HepG2 (cell line): ENCODE measurements around the gene ESPN. TPM values are rescaled to one million over a fixed set of nuclear protein-coding genes. Genes with fewer than 3 reads are reported as not detected.

Source experiments
- ATAC-seq: fragments of 200-7000 bp; cut with Tn5 transposase; 3 replicates; pipeline ENCODE4 v1.9.1; 2020; ENCODE audit warnings: mild to moderate bottlenecking, moderate library complexity
- Bru-seq: library from RNA; stranded (reverse); fragments of 400-500 nt; gene quantifications from one replicate; lab custom pipeline; 2021; lab: Mats Ljungman, UMichigan
- BruChase-seq, 2 experiments: library from RNA; stranded (reverse); fragments of 400-500 nt; gene quantifications; one replicate each; lab custom pipeline; 2021; lab: Mats Ljungman, UMichigan
- BruUV-seq: library from RNA; stranded (reverse); fragments of 400-500 nt; replicated peaks from 2 replicates; lab custom pipeline; 2021; lab: Mats Ljungman, UMichigan
- CTCF ChIA-PET: fragments of 300-600 bp; formaldehyde crosslinking; extraction: SDS; loops from one replicate; lab custom pipeline; 2021; ENCODE audit warnings: low total read pairs, inconsistent platforms, low intra/inter-chr PET ratio; lab: Yijun Ruan, JAX
- POLR2A ChIA-PET: fragments of 350-600 bp; sonication (Branson Sonifier 250); formaldehyde crosslinking; loops from one replicate; lab custom pipeline; 2020; ENCODE audit warnings: antibody characterized with exemption, inconsistent platforms; lab: Yijun Ruan, JAX
- DNase-seq: peaks from one replicate; pipeline ENCODE4 v3.0.0-alpha.2; 2015; ENCODE audit warnings: low spot score
- FAIRE-seq: peaks from 3 replicates; lab custom pipeline; 2011; peaks lifted over from hg19 to GRCh38; lab: Jason Lieb, UNC
- H2AFZ ChIP-seq: one replicate; pipeline ENCODE4 v1.6.1; 2011; ENCODE audit warnings: low read length, inconsistent platforms
- H3K27ac ChIP-seq: fragments of 300-600 bp; 3 replicates; pipeline ENCODE4 v1.8.0; 2011; ENCODE audit warnings: mixed run types, mild to moderate bottlenecking, mixed read lengths, low read length, inconsistent platforms; ENCODE audit not compliant: insufficient read depth; ENCODE audit errors: extremely low read length
- H3K27me3 ChIP-seq, 2 experiments: fragments of 200-600 bp in 1 of 2; 2 replicates in 1 of 2; 3 replicates in 1 of 2; pipeline versions ENCODE4 v1.6.0 to v1.8.0; 2011; ENCODE audit warnings: low read length in 2 of 2, mild to moderate bottlenecking in 2 of 2, moderate library complexity in 2 of 2, inconsistent platforms in 1 of 2; ENCODE audit not compliant: insufficient read depth in 2 of 2, control insufficient read depth in 1 of 2
- H3K36me3 ChIP-seq, 2 experiments: fragments of 200-600 bp in 1 of 2; replicated peaks in 1 of 2; 2 replicates in 1 of 2; 3 replicates in 1 of 2; pipeline versions ENCODE4 v1.5.1 to v1.8.0; 2011; ENCODE audit warnings: low read length in 2 of 2, inconsistent platforms in 1 of 2; ENCODE audit not compliant: insufficient read depth in 2 of 2, control insufficient read depth in 1 of 2
- H3K4me1 ChIP-seq: 2 replicates; pipeline ENCODE4 v1.5.1; 2012; ENCODE audit warnings: low read length, inconsistent platforms; ENCODE audit not compliant: insufficient read depth
- H3K4me2 ChIP-seq: 2 replicates; pipeline ENCODE4 v1.6.0; 2011; ENCODE audit warnings: low read depth, low read length, inconsistent platforms
- H3K4me3 ChIP-seq, 3 experiments: fragments of 200-600 bp in 1 of 3; sonication (generic), shearing (Covaris generic) in 1 of 3; replicated peaks in 1 of 3; 2 replicates each; pipeline ENCODE4 v1.5.1; 2011 to 2016; ENCODE audit warnings: low read length in 3 of 3, inconsistent platforms in 2 of 3, low read depth in 2 of 3, mild to moderate bottlenecking in 2 of 3, control low read depth in 1 of 3, mixed read lengths in 1 of 3; ENCODE audit not compliant: insufficient read depth in 1 of 3
- H3K79me2 ChIP-seq: one replicate; pipeline ENCODE4 v1.6.1; 2011; ENCODE audit warnings: low read length, inconsistent platforms; ENCODE audit not compliant: insufficient read depth
- H3K9ac ChIP-seq: 2 replicates; pipeline ENCODE4 v1.6.0; 2011; ENCODE audit warnings: mild to moderate bottlenecking, low read depth, low read length, inconsistent platforms; ENCODE audit not compliant: insufficient read depth
- H3K9me3 ChIP-seq: 2 replicates; pipeline ENCODE4 v1.5.1; 2012; ENCODE audit warnings: mild to moderate bottlenecking, low read length
- H4K20me1 ChIP-seq: 2 replicates; pipeline ENCODE4 v1.6.0; 2011; ENCODE audit warnings: inconsistent platforms, mild to moderate bottlenecking, low read length, moderate library complexity; ENCODE audit not compliant: insufficient read depth
- KAT7 ChIP-seq: IDR thresholded peaks from 2 replicates; pipeline ENCODE4 v1.6.1; 2018; ENCODE audit warnings: borderline replicate concordance, missing compliant biosample characterization
- POLR2G ChIP-seq: fragments of 200-400 bp; formaldehyde crosslinking; IDR thresholded peaks from 2 replicates; pipeline ENCODE4 v1.6.1; 2018; ENCODE audit warnings: mild to moderate bottlenecking, low read depth, low read length, moderate library complexity
- TAF1 ChIP-seq: sonication (generic); formaldehyde crosslinking; IDR thresholded peaks from 2 replicates; pipeline ENCODE4 v1.4.0; 2020; ENCODE audit warnings: missing genetic modification reagents
- ZBTB26 ChIP-seq: IDR thresholded peaks from 2 replicates; pipeline ENCODE4 v1.6.1; 2016; ENCODE audit warnings: missing compliant biosample characterization, missing genetic modification reagents, borderline replicate concordance
- ZFY ChIP-seq: sonication (generic); formaldehyde crosslinking; IDR thresholded peaks from 2 replicates; pipeline ENCODE4 v1.4.0; 2020; ENCODE audit warnings: missing genetic modification reagents
- ZNF670 ChIP-seq: sonication (generic); formaldehyde crosslinking; IDR thresholded peaks from 2 replicates; pipeline ENCODE4 v1.8.0; 2022; ENCODE audit warnings: mild to moderate bottlenecking, missing genetic modification reagents, borderline replicate concordance
- WGBS: methylation state at CpG from one replicate; pipeline ENCODE4 v1.1.6; 2017; ENCODE audit warnings: low lambda C conversion rate; 5-methylcytosine and 5-hydroxymethylcytosine counted together
- in situ Hi-C: cut with HindIII; loops from 2 replicates; pipeline ENCODE4 v1.10.0; 2017; ENCODE audit warnings: low pct_unique_long_range_greater_than_20kb; ENCODE audit not compliant: extremely low pct_ligation_motif_present
- intact Hi-C: fragments of 100-400 bp; cut with micrococcal nuclease; formaldehyde crosslinking; loops from one replicate; pipeline ENCODE4 v1.10.0; 2022; ENCODE audit not compliant: unreplicated experiment
- long read RNA-seq, 2 experiments: library from RNA in 1 of 2; library from polyadenylated mRNA in 1 of 2; stranded (forward) in 1 of 2; unstranded in 1 of 2; transcript quantifications; one replicate each; pipeline ENCODE4 v2.0.0, GENCODE V29; 2019 to 2022
- polyA minus RNA-seq, 3 experiments: library from RNA; depleted of rRNA, polyadenylated mRNA; stranded (reverse); fragments of >200 nt; gene quantifications; 2 replicates each; pipeline ENCODE4 v1.2.3, GENCODE V29; 2011; ENCODE audit warnings: low replicate concordance in 1 of 3
- polyA plus RNA-seq, 8 experiments: library from polyadenylated mRNA; depleted of rRNA in 3 of 8; stranded (reverse) in 7 of 8; unstranded in 1 of 8; fragments of >200 nt; fragmentation: Illumina TruSeq in 4 of 8; extraction: Trizol in 4 of 8; gene quantifications; 2 replicates each; pipeline versions ENCODE4 v1.2.1 to v1.2.3, GENCODE V29; 2011 to 2016; ENCODE audit warnings: low read depth in 4 of 8, missing spikeins in 1 of 8, mixed read lengths in 1 of 8; ENCODE audit not compliant: insufficient read depth in 1 of 8
- total RNA-seq, 5 experiments: library from RNA; depleted of rRNA; stranded (reverse); fragments of >200 nt; fragmentation: Illumina TruSeq; extraction: Trizol; gene quantifications; 2 replicates each; pipeline ENCODE4 v1.2.3, GENCODE V29; 2016; ENCODE audit warnings: low read depth in 1 of 5

The ESPN gene, protein sequence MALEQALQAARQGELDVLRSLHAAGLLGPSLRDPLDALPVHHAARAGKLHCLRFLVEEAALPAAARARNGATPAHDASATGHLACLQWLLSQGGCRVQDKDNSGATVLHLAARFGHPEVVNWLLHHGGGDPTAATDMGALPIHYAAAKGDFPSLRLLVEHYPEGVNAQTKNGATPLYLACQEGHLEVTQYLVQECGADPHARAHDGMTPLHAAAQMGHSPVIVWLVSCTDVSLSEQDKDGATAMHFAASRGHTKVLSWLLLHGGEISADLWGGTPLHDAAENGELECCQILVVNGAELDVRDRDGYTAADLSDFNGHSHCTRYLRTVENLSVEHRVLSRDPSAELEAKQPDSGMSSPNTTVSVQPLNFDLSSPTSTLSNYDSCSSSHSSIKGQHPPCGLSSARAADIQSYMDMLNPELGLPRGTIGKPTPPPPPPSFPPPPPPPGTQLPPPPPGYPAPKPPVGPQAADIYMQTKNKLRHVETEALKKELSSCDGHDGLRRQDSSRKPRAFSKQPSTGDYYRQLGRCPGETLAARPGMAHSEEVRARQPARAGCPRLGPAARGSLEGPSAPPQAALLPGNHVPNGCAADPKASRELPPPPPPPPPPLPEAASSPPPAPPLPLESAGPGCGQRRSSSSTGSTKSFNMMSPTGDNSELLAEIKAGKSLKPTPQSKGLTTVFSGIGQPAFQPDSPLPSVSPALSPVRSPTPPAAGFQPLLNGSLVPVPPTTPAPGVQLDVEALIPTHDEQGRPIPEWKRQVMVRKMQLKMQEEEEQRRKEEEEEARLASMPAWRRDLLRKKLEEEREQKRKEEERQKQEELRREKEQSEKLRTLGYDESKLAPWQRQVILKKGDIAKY
- total RNA-seq (2016; rRNA removed; fragmentation: Illumina TruSeq; extraction: Trizol) (38.5 and 48.6 TPM in 2 replicates), polyA plus RNA-seq (2011; rRNA removed) (54.2 and 70.4 TPM in 2 replicates), polyA minus RNA-seq (2011; rRNA and poly(A)+ RNA removed; ENCODE audit: low replicate concordance) (1.7 and 92.7 TPM in 2 replicates), Bru-seq, nascent RNA (percentile 52 among the genes with signal in this experiment), BruChase-seq, experiment 1, labeled RNA remaining after a 6-hour chase (percentile 61 among the genes with signal in this experiment), BruChase-seq, experiment 2, labeled RNA remaining after a 2-hour chase (percentile 52 among the genes with signal in this experiment)
- 15.9 and 20.3 TPM in 2 replicates for total RNA-seq (2016; cell fraction: cytosol; rRNA removed; fragmentation: Illumina TruSeq; extraction: Trizol; ENCODE audit: low read depth)
- 39.4 and 50.9 TPM in 2 replicates for total RNA-seq (2016; cell fraction: insoluble cytoplasmic fraction; rRNA removed; fragmentation: Illumina TruSeq; extraction: Trizol)
- total RNA-seq (2016; cell fraction: membrane; rRNA removed; fragmentation: Illumina TruSeq; extraction: Trizol), result 30.5 and 39.8 TPM in 2 replicates
- 25.3 and 27.5 TPM in 2 replicates for total RNA-seq (2016; cell fraction: nucleus; rRNA removed; fragmentation: Illumina TruSeq; extraction: Trizol)
- 65.1 and 100 TPM in 2 replicates for polyA plus RNA-seq (2011; cell fraction: cytosol; rRNA removed)
- 169 and 184 TPM in 2 replicates for polyA plus RNA-seq (2011; cell fraction: nucleus; rRNA removed)
- polyA plus RNA-seq (2012), result 112 and 113 TPM in 2 replicates
- 30.4 and 34.2 TPM in 2 replicates for polyA plus RNA-seq (2016; cell fraction: cytosol; fragmentation: Illumina TruSeq; extraction: Trizol; ENCODE audit: low read depth)
- 72.8 and 91.0 TPM in 2 replicates for polyA plus RNA-seq (2016; cell fraction: insoluble cytoplasmic fraction; fragmentation: Illumina TruSeq; extraction: Trizol; ENCODE audit: low read depth)
- 46.8 and 50.8 TPM in 2 replicates for polyA plus RNA-seq (2016; cell fraction: membrane; fragmentation: Illumina TruSeq; extraction: Trizol; ENCODE audit: low read depth)
- polyA plus RNA-seq (2016; cell fraction: nucleus; fragmentation: Illumina TruSeq; extraction: Trizol; ENCODE audit: insufficient read depth, low read depth), result 64.4 and 66.2 TPM in 2 replicates
- 102 and 107 TPM in 2 replicates for polyA minus RNA-seq (2011; cell fraction: cytosol; rRNA and poly(A)+ RNA removed)
- polyA minus RNA-seq (2011; cell fraction: nucleus; rRNA and poly(A)+ RNA removed), result 35.1 and 39.9 TPM in 2 replicates
- long read RNA-seq, experiment 1, partial matches to known transcripts, result 7 of 30 reads
- long read RNA-seq, experiment 1, other reads (novel, unspliced or antisense), result 23 of 30 reads
- long read RNA-seq, experiment 2, transcript ESPN-209 (4 exons, 879 nt), result major isoform, 22 of 221 reads
- long read RNA-seq, experiment 2, partial matches to known transcripts, result 110 of 221 reads
- long read RNA-seq, experiment 2, other reads (novel, unspliced or antisense), result 82 of 221 reads

GRCh38 chr1:6424619-6425593 is at the start of gene ESPN:
Gene ESPN, plus strand, starts transcription at chr1:6424776. Its CDS starts 180 bp downstream, at chr1:6424956.
- intact Hi-C loops (no loop called here), in situ Hi-C loops (no loop called here)
- peak within 1 kb of the TSS in 1 of 3 experiments; percentile 46; a peak in 1 of 6 replicates for H3K4me3 ChIP-seq
- no peak within 1 kb of the TSS for H3K9ac ChIP-seq
- peak within 1 kb of the TSS; percentile 53 for H3K4me2 ChIP-seq
- FAIRE-seq (no peak), ATAC-seq (peak; percentile 24), DNase-seq (no peak)
- no peaks in the 10 kb centered on the region for H3K9me3 ChIP-seq
- H3K4me1 ChIP-seq, result peaks cover 42% of the 10 kb centered on the region
- ChIA-PET POLR2A (no interaction called here), CTCF (no interaction called here)
- no peaks in the 10 kb centered on the region for H3K36me3 ChIP-seq
- no peak within 1 kb of the TSS for H3K27ac ChIP-seq
- no CpG with 5 or more reads among the region's 99 CpGs for WGBS
- peaks cover 39 to 80% of the 10 kb centered on the region in 2 experiments for H3K27me3 ChIP-seq
- no TSS peak for BruUV-seq
- H3K79me2 ChIP-seq, result no peaks in the 10 kb centered on the region
- H2AFZ ChIP-seq, result no peak within 1 kb of the TSS
- no peaks in the 10 kb centered on the region; the same call in 1 of the 2 replicates for H4K20me1 ChIP-seq
- TF ChIP-seq POLR2G (no peak), TAF1 (CRISPR knock-in tag) (no peak), KAT7 (CRISPR knock-in tag) (no peak), ZFY (CRISPR knock-in tag) (peak; percentile 29; the same call in 1 of the 2 replicates), ZBTB26 (CRISPR knock-in tag) (no peak), ZNF670 (no peak)
